OCI-LY7 (cell line): Measurements from ENCODE around the gene PCSK9. TPM values are rescaled to one million over a fixed set of nuclear protein-coding genes. Genes with fewer than 3 reads are reported as not detected.

Experiments
- BruUV-seq: library from RNA; stranded (reverse); fragments of 400-500 nt; replicated peaks from 2 replicates; lab custom pipeline; 2021; lab: Mats Ljungman, UMichigan
- CTCF ChIA-PET: fragments of 300-600 bp; sonication (Branson Sonifier 250); formaldehyde crosslinking; loops from one replicate; lab custom pipeline; 2022; ENCODE audit warnings: antibody characterized with exemption; ENCODE audit not compliant: unreplicated experiment; lab: Charles Lee
- POLR2A ChIA-PET: fragments of 300-600 bp; sonication (Branson Sonifier 250); formaldehyde crosslinking; loops from one replicate; lab custom pipeline; 2022; ENCODE audit warnings: antibody characterized with exemption; lab: Charles Lee
- DNase-seq: peaks from one replicate; pipeline ENCODE4 v3.0.0-alpha.2; 2015; ENCODE audit warnings: low spot score
- H2AFZ ChIP-seq: fragments of 200-600 bp; sonication (generic), shearing (Covaris generic); 2 replicates; pipeline ENCODE4 v1.6.1; 2014; ENCODE audit warnings: mild to moderate bottlenecking, antibody characterized with exemption, low read length, moderate library complexity
- H3K27ac ChIP-seq: fragments of 200-600 bp; sonication (generic); 2 replicates; pipeline ENCODE4 v1.5.1; 2014; ENCODE audit warnings: mixed run types, low read depth, mild to moderate bottlenecking, moderate library complexity, low read length, inconsistent platforms; ENCODE audit not compliant: poor library complexity, severe bottlenecking
- H3K36me3 ChIP-seq: fragments of 200-600 bp; sonication (generic); 2 replicates; pipeline ENCODE4 v1.6.1; 2014; ENCODE audit warnings: mild to moderate bottlenecking, antibody characterized with exemption, low read length, moderate library complexity, mixed read lengths; ENCODE audit not compliant: insufficient read depth
- H3K4me1 ChIP-seq: fragments of 200-600 bp; sonication (generic); 2 replicates; pipeline ENCODE4 v1.5.1; 2014; ENCODE audit warnings: mild to moderate bottlenecking, low read length; ENCODE audit not compliant: insufficient read depth, poor library complexity, severe bottlenecking
- H3K4me2 ChIP-seq: fragments of 200-600 bp; sonication (generic); 2 replicates; pipeline ENCODE4 v1.6.1; 2014; ENCODE audit warnings: mild to moderate bottlenecking, low read length
- H3K4me3 ChIP-seq: fragments of 200-600 bp; sonication (generic); 2 replicates; pipeline ENCODE4 v1.5.1; 2014; ENCODE audit warnings: mild to moderate bottlenecking, low read depth, low read length; ENCODE audit not compliant: poor library complexity, severe bottlenecking
- H3K79me2 ChIP-seq: fragments of 200-600 bp; sonication (generic); 2 replicates; pipeline ENCODE4 v1.6.1; 2016; ENCODE audit warnings: low read depth, mild to moderate bottlenecking, low read length, moderate library complexity, mixed read lengths; ENCODE audit not compliant: insufficient read depth
- H3K9me2 ChIP-seq: fragments of 200-600 bp; sonication (generic); 2 replicates; pipeline ENCODE4 v1.6.1; 2016; ENCODE audit warnings: mild to moderate bottlenecking, low read length, mixed read lengths; ENCODE audit not compliant: insufficient read depth
- H3K9me3 ChIP-seq: fragments of 200-600 bp; sonication (generic); 2 replicates; pipeline ENCODE4 v1.6.1; 2014; ENCODE audit warnings: mild to moderate bottlenecking, mixed run types, low read length, mixed read lengths
- H4K20me1 ChIP-seq: fragments of 200-600 bp; sonication (generic); 2 replicates; pipeline ENCODE4 v1.6.1; 2014; ENCODE audit warnings: mild to moderate bottlenecking, antibody characterized with exemption, low read length, moderate library complexity, mixed read lengths; ENCODE audit not compliant: insufficient read depth
- CTCF ChIP-seq: fragments of 200-600 bp; sonication (generic); conservative IDR thresholded peaks from 2 replicates; pipeline ENCODE4 v1.5.1; 2014; ENCODE audit warnings: mild to moderate bottlenecking, antibody characterized with exemption, low read length, moderate library complexity, mixed read lengths
- EZH2phosphoT487 ChIP-seq: fragments of 200-600 bp; sonication (generic); IDR thresholded peaks from 2 replicates; pipeline ENCODE4 v1.6.1; 2018; ENCODE audit warnings: low read depth, borderline replicate concordance, mild to moderate bottlenecking, mixed run types, antibody characterized with exemption, low read length, moderate library complexity, mixed read lengths
- intact Hi-C: fragments of 100-400 bp; cut with micrococcal nuclease; formaldehyde crosslinking; loops from one replicate; pipeline ENCODE4 v1.10.0; 2022; ENCODE audit not compliant: unreplicated experiment
- total RNA-seq, 2 experiments: library from RNA; depleted of rRNA in 1 of 2; stranded (reverse); fragments of >200 nt in 1 of 2; shearing (Covaris generic) in 1 of 2; gene quantifications; 2 replicates each; pipeline ENCODE4 v1.2.3, GENCODE V29; 2014 to 2022

PCSK9 gene
- total RNA-seq, 2 experiments from 2014 or later, result not detected

GRCh38 chr1:54990916-54991315 lies 48.4 kb upstream of the PCSK9 start:
- Histone ChIP-seq H3K4me1 (no peaks in the 10 kb centered on the region), H3K4me2 (no peak overlapping the region), H3K79me2 (no peaks in the 10 kb centered on the region), H3K4me3 (no peak overlapping the region), H3K9me2 (no peaks in the 10 kb centered on the region), H4K20me1 (no peaks in the 10 kb centered on the region), H3K9me3 (no peaks in the 10 kb centered on the region), H3K27ac (no peak overlapping the region), H2AFZ (no peak overlapping the region), H3K36me3 (no peaks in the 10 kb centered on the region)
- intact Hi-C loops, result no loop called here
- no TSS peak for BruUV-seq
- no peak for DNase-seq
- ChIA-PET POLR2A (no interaction called here), CTCF (no interaction called here)
- TF ChIP-seq EZH2phosphoT487 (no peak), CTCF (no peak)

GRCh38 chr1:54991939-54992338 lies 47.4 kb upstream of the PCSK9 start:
- Histone ChIP-seq H3K4me1 (no peaks in the 10 kb centered on the region), H2AFZ (no peak overlapping the region), H3K4me2 (no peak overlapping the region), H4K20me1 (no peaks in the 10 kb centered on the region), H3K4me3 (no peak overlapping the region), H3K79me2 (no peaks in the 10 kb centered on the region), H3K9me3 (no peaks in the 10 kb centered on the region), H3K27ac (no peak overlapping the region), H3K36me3 (no peaks in the 10 kb centered on the region), H3K9me2 (no peaks in the 10 kb centered on the region)
- ChIA-PET POLR2A (interaction anchor here (0.6 kb wide), 1 partner anchor 9 kb away, joined by 4 read pairs; no protein-coding TSS in a partner anchor), CTCF (no interaction called here)
- no peak for DNase-seq
- no peak for TF ChIP-seq CTCF
- BruUV-seq, result no TSS peak
- intact Hi-C loops, result no loop called here

GRCh38 chr1:54993140-54993539 lies 46.2 kb upstream of the PCSK9 start:
- Histone ChIP-seq H3K79me2 (no peaks in the 10 kb centered on the region), H3K4me3 (no peak overlapping the region), H3K9me3 (no peaks in the 10 kb centered on the region), H3K27ac (no peak overlapping the region), H2AFZ (no peak overlapping the region), H3K4me2 (no peak overlapping the region), H3K4me1 (no peaks in the 10 kb centered on the region), H3K36me3 (no peaks in the 10 kb centered on the region), H3K9me2 (no peaks in the 10 kb centered on the region), H4K20me1 (no peaks in the 10 kb centered on the region)
- intact Hi-C loops, result no loop called here
- TF ChIP-seq EZH2phosphoT487, result no peak
- no peak for TF ChIP-seq CTCF
- CTCF ChIA-PET, result no interaction called here
- POLR2A ChIA-PET, result interaction anchor here (0.7 to 0.8 kb wide), 3 partner anchors 9 to 105 kb away, joined by 3 read pairs; no protein-coding TSS in a partner anchor
- DNase-seq, result no peak
- no TSS peak for BruUV-seq
